Esophagus muscularis mucosa (tissue), 4 donors: ENCODE results near the gene RAMP1. TPM values are rescaled to one million over a fixed set of nuclear protein-coding genes. Genes with fewer than 3 reads are reported as not detected.

Source experiments
- DNase-seq: peaks from one replicate; pipeline ENCODE4 v3.0.0-alpha.2; 2017; ENCODE audit errors: extremely low spot score
- H3K27ac ChIP-seq, 4 donors: fragments of 200-600 bp; sonication (generic); replicated peaks in 1 of 4; 1 replicate in 3 of 4; 2 replicates in 1 of 4; pipeline ENCODE4 v1.5.1; 2016 to 2019; ENCODE audit warnings: mild to moderate bottlenecking in 1 of 4
- H3K27me3 ChIP-seq, 4 donors: fragments of 200-600 bp; sonication (generic); one replicate each; pipeline versions ENCODE4 v1.5.1 to v1.6.0; 2016 to 2019
- H3K36me3 ChIP-seq, 4 donors: fragments of 200-600 bp; sonication (generic); one replicate each; pipeline ENCODE4 v1.5.1; 2016 to 2019
- H3K4me1 ChIP-seq, 4 donors: fragments of 200-600 bp; sonication (generic); one replicate each; pipeline ENCODE4 v1.5.1; 2016 to 2019
- H3K4me3 ChIP-seq, 4 donors: fragments of 200-600 bp; sonication (generic); 1 replicate in 2 of 4; 2 replicates in 2 of 4; pipeline ENCODE4 v1.5.1; 2016 to 2019; ENCODE audit warnings: mild to moderate bottlenecking in 4 of 4, moderate library complexity in 1 of 4
- H3K9me3 ChIP-seq, 4 donors: fragments of 200-600 bp; sonication (generic); 1 replicate in 3 of 4; 2 replicates in 1 of 4; pipeline ENCODE4 v1.5.1; 2016 to 2019
- EP300 ChIP-seq: sonication (generic); formaldehyde crosslinking; IDR thresholded peaks from one replicate; pipeline ENCODE4 v1.6.1; 2017; ENCODE audit warnings: antibody characterized with exemption
- POLR2A ChIP-seq: fragments of 450-650 bp; IDR thresholded peaks from one replicate; pipeline ENCODE4 v1.6.1; 2017; ENCODE audit warnings: antibody characterized with exemption, moderate library complexity, mild to moderate bottlenecking, low read depth
- POLR2AphosphoS5 ChIP-seq, 2 donors: sonication (generic); formaldehyde crosslinking; IDR thresholded peaks; one replicate each; pipeline ENCODE4 v1.6.1; 2017; ENCODE audit warnings: antibody characterized with exemption in 2 of 2
- WGBS: methylation state at CpG from one replicate; pipeline ENCODE4 v1.1.5; 2018; 5-methylcytosine and 5-hydroxymethylcytosine counted together
- intact Hi-C: fragments of 100-400 bp; cut with DNase I; formaldehyde crosslinking; loops from one replicate; pipeline ENCODE4 v1.15.1; 2023
- total RNA-seq, 4 donors: library from RNA; depleted of rRNA; stranded (reverse); fragments of >200 nt; gene quantifications; one replicate each; pipeline versions ENCODE4 v1.1.0 to v1.2.1, GENCODE V29; 2016
- TF ChIP-seq, protein P1 (sequence below), 3 experiments: fragments of 200-600 bp in 2 of 3; fragments of 450-650 bp in 1 of 3; sonication (generic) in 2 of 3; IDR thresholded peaks; one replicate each; pipeline ENCODE4 v1.5.1; 2017 to 2019; ENCODE audit warnings: antibody characterized with exemption in 3 of 3, mild to moderate bottlenecking in 2 of 3, moderate library complexity in 1 of 3

RAMP1 gene
- total RNA-seq, 4 donors from 2014 or later = 172 to 287 (median 231) TPM

DNA sequence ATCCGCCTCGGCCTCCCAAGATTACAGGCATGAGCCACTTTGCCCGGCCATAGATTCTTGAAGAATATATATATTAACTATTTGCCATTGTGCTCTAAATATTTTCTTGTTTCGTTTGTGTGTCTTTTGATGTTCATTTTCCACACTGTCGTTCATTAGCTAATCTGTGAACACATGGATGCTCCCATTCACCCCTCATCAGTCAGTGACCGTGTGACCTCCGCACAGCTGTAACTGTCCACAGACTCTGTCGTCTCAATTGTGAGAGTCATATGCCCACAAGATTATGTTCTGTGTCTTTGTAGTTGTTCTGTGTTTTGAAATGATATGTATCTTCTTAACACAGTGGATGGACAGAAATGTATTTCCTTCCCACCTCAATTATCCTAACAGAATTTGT, 29.6 kb downstream of the RAMP1 start:
- H3K27me3 ChIP-seq = no peaks in the 10 kb centered on the region
- no peaks in the 10 kb centered on the region for H3K9me3 ChIP-seq
- intact Hi-C loops = no loop called here
- WGBS = 87% methylated on average over 8 of the region's 8 CpGs
- H3K4me1 ChIP-seq = peaks cover 39 to 83% (median 72%) of the 10 kb centered on the region in 4 donors
- H3K36me3 ChIP-seq = no peaks in the 10 kb centered on the region
- no peak overlapping the region for H3K4me3 ChIP-seq
- DNase-seq = no peak
- peak overlapping the region; percentile 91 to 97 (median 95) for H3K27ac ChIP-seq
- no peak for TF ChIP-seq EP300
- no peak for TF ChIP-seq POLR2AphosphoS5 (IDR thresholded peaks at IDR 0.05)
- TF ChIP-seq POLR2A = no peak
- TF ChIP-seq, protein P1, sequence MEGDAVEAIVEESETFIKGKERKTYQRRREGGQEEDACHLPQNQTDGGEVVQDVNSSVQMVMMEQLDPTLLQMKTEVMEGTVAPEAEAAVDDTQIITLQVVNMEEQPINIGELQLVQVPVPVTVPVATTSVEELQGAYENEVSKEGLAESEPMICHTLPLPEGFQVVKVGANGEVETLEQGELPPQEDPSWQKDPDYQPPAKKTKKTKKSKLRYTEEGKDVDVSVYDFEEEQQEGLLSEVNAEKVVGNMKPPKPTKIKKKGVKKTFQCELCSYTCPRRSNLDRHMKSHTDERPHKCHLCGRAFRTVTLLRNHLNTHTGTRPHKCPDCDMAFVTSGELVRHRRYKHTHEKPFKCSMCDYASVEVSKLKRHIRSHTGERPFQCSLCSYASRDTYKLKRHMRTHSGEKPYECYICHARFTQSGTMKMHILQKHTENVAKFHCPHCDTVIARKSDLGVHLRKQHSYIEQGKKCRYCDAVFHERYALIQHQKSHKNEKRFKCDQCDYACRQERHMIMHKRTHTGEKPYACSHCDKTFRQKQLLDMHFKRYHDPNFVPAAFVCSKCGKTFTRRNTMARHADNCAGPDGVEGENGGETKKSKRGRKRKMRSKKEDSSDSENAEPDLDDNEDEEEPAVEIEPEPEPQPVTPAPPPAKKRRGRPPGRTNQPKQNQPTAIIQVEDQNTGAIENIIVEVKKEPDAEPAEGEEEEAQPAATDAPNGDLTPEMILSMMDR (IDR thresholded peaks at IDR 0.05) = no peak

DNA sequence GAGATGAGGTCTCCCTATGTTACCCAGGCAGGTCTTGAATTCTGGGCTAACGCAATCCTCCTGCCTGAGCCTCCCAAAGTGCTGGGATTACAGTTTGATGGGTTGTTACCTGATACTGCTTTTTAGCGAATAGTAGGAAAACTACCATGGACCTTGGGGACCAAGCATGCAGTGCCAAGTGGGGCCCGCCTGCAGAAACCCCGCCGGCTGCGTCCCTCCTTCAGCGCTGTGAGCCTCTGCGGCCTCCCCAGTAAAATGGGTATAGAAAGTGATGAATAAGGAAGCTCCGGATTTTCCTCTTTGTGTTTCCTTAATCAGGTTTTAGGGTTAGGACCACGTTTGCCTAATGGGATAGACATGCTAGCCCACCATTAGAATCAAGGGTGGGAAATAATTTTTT, 30.4 kb downstream of the RAMP1 start:
- Histone ChIP-seq H3K4me3 (no peak overlapping the region), H3K9me3 (no peaks in the 10 kb centered on the region), H3K27me3 (no peaks in the 10 kb centered on the region), H3K36me3 (no peaks in the 10 kb centered on the region), H3K27ac (peak overlapping the region; percentile 91 to 97 (median 95)), H3K4me1 (peaks cover 40 to 83% (median 72%) of the 10 kb centered on the region in 4 donors)
- TF ChIP-seq POLR2AphosphoS5 (IDR thresholded peaks at IDR 0.05) = no peak
- TF ChIP-seq, protein P1 (IDR thresholded peaks at IDR 0.05) = no peak
- TF ChIP-seq EP300 = no peak
- TF ChIP-seq POLR2A = no peak
- no peak for DNase-seq
- WGBS = over 99% methylated on average over 10 of the region's 10 CpGs
- intact Hi-C loops = no loop called here

DNA sequence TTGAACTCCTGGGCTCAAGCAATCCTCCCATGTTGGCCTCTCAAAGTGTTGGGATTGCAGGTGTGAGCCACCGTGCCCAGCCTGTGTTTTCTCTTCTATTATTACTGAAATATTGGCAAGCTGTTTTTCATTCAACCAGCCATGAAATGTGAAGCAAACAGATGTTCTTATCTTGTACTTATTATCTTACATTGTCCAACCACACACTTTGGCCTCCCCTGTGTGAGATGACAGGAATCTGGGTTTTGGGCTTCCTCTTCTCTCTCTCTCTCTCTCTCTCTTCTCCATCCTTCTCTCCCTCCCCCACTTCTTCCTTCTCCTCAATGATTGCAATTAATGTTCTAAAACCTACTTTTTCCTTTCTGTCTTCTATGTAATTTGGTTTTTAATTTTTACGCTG, 33.1 kb downstream of the RAMP1 start:
- TF ChIP-seq POLR2A (no peak), POLR2AphosphoS5 (IDR thresholded peaks at IDR 0.05) (no peak), EP300 (no peak)
- TF ChIP-seq, protein P1 (IDR thresholded peaks at IDR 0.05) = no peak
- peak overlapping the region; percentile 91 to 97 (median 95) for H3K27ac ChIP-seq

DNA sequence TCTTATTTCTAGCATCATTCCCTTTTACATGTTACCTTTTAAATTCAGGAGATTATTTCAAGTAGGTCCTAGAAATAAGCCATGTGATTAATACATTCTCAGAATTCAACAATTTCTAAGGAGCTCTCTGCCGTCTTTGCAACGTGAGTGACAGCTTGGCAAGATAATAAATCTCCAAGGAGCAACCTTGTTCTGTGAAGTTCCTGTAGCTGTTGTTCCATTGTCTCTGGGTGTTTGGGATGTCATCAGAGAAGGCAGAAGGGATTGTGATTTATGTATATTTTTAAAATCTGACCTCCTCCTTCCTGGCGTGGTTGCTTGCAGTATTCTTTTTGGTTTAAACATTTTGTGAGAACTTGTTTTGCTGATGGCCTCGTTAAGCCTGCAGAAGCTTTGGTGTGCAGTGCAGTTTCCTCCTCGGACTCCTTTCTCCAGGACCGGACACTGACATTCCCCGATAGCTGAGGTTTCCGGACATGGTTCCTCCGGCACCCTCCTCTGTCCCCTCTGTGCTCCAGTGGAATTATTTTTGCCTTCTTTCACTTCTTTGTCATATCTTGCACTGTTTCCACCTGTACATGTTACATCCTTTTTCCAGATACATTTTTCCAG, 33.7 kb downstream of the RAMP1 start:
- no peaks in the 10 kb centered on the region for H3K9me3 ChIP-seq
- intact Hi-C loops = no loop called here
- no peak overlapping the region for H3K4me3 ChIP-seq
- no peak for DNase-seq
- TF ChIP-seq, protein P1 (IDR thresholded peaks at IDR 0.05) = no peak
- TF ChIP-seq POLR2AphosphoS5 (IDR thresholded peaks at IDR 0.05) = no peak
- TF ChIP-seq EP300 = no peak
- TF ChIP-seq POLR2A = no peak
- H3K4me1 ChIP-seq = peaks cover 46 to 83% (median 72%) of the 10 kb centered on the region in 4 donors
- H3K27me3 ChIP-seq = no peaks in the 10 kb centered on the region
- WGBS = 64% methylated on average over 9 of the region's 9 CpGs
- peak overlapping the region; percentile 91 to 97 (median 95) for H3K27ac ChIP-seq
- no peaks in the 10 kb centered on the region for H3K36me3 ChIP-seq

More for the DNA sequence above, 33.1 kb downstream of the RAMP1 start:
- intact Hi-C loops = no loop called here
- 89% methylated on average over 2 of the region's 2 CpGs for WGBS
- Histone ChIP-seq H3K4me3 (no peak overlapping the region), H3K9me3 (no peaks in the 10 kb centered on the region), H3K36me3 (no peaks in the 10 kb centered on the region), H3K27me3 (no peaks in the 10 kb centered on the region), H3K4me1 (peaks cover 46 to 83% (median 72%) of the 10 kb centered on the region in 4 donors)
- no peak for DNase-seq
